Fibroblast of skin of abdomen (primary cell): Measurements from ENCODE around the gene PDCL2.
"Not testable (repeated sequence)": the region's sequence is repeated elsewhere in the genome, so short reads cannot be mapped to it uniquely, and the experiment has no call there.

Experiments used
- DNase-seq: peaks from one replicate; pipeline ENCODE4 v3.0.0-alpha.2; 2013

Gene PDCL2

DNA sequence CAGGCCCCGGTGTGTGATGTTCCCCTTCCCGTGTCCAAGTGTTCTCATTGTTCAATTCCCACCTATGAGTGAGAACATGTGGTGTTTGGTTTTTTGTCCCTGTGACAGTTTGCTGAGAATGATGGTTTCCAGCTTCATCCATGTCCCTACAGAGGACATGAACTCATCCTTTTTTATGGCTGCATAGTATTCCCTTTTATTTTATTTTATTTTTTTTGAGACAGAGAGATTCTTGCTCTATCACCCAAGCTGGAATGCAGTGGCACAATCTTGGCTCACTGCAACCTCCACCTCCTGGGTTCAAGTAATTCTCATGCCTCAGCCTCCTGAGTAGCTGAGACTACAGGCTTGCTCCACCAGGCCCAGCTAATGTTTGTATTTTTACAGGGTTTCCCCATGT, 9.3 kb downstream of the PDCL2 start:
- not testable (repeated sequence) for DNase-seq

DNA sequence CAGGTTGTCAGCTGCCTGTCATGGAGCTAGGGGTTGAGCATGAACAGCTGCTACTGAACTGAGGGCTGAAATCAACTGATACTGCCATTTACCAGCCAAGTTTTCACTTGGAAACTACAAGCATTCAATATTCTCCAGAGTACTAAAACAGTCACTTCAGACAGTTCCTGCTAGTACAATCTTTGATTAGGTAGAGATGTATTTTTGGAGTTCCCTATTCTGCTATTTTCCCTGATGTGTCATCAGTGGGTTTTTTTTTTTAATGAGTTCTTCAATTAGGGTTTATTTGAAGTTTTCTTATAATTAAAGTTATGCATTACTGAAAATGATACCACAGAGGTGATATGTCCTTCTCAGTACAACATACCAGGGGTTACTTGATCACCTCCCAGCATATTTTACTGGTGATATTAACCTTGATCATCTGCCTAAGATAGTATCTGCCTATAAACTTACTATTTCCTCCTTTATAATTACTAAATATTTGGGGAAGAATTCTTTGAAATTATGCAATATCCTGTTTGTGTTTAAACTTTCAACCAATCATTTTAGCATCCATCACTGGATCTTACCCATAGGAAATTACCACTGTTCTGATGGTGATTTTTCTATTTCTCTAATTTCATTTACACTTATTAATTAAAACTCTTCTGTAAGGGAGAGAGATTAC, 13.6 kb downstream of the PDCL2 start:
- no peak for DNase-seq

GRCh38 chr4:55575513-55575912, 16.5 kb downstream of the PDCL2 start:
- DNase-seq, result no peak

DNA sequence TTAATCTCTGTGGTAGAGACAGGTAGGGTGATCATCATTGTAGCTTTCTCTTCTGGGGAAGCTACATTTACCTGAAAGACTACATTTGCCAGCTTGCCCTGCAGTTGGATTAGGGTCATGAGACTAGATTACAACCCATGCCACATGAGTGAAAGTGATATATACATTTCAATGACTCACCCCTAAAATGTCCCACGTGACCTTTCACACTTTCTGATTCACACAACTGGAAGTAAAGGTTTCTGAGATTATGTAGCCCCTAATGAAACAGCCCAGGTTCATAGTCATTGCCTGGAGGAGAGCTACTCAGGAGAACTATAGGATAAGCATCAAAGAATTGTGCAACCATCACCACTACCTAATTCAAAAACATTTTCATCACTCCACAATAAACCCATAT, 17.8 kb downstream of the PDCL2 start:
- no peak for DNase-seq

- no peak for DNase-seq
Measured at GRCh38 chr4:55571806-55572205, 20.2 kb downstream of the PDCL2 start.

GRCh38 chr4:55568905-55569504, 23.0 kb downstream of the PDCL2 start:
- no peak for DNase-seq

DNA sequence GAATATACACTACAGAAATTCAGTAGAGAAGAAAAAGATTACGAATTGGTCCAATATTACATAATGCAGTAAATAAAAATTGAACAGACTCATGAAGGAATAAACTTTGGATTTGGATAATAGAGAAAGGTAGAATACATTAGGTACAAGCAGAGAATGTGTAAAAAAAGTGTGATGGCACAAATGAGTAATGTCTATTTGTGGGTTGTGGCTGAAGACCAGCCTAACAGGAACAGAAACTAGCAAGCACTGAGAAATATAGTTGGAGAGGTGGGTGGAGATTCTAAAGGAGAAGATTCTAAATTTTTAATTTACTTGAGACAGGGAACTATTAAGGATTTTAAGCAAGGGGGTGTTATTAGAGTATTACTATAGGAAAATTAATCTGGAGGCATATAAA, 30.2 kb downstream of the PDCL2 start:
- DNase-seq, result no peak

- DNase-seq, result no peak
Measured at GRCh38 chr4:55560096-55560495, 31.9 kb downstream of the PDCL2 start.

- peak; percentile 56 for DNase-seq
Measured at GRCh38 chr4:55554453-55555030, 37.5 kb downstream of the PDCL2 start.

- peak; percentile 36 for DNase-seq
Measured at GRCh38 chr4:55553441-55554201, 38.4 kb downstream of the PDCL2 start.

DNA sequence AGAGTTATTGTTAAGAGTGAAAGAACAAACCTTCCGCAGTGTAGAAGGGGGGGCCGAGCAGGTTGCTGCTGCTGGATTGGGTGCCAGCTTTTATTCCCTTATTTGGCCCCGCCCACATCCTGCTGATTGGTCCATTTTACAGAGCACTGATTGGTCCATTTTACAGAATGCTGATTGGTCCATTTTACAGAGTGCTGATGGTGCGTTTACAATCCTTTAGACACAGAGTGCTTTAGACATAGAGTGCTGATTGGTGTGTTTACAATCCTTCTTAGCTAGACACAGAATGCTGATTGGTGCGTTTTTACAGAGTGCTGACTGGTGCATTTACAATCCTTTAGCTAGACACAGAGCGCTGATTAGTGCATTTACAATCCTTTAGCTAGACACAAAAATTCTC, 40.1 kb downstream of the PDCL2 start:
- DNase-seq, result not testable (repeated sequence)

DNA sequence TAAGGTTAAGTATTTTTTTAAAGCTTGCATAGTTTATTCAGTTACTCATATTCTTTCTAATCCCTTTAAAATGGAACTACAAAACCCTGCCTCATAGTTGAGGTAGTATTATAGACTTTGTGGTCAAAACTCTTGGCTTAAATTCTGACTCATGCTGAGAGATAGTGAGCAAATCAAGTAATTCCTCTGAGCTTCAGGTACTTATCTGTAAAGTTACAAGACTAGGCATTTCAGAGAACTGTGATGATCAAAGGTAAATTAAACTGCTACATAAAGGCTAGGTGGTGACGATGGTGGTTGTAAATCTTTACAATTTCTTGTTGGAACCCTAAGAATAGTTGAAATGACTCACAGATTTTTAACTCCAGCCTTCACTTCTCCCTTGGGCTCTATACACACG, 42.2 kb downstream of the PDCL2 start:
- DNase-seq, result peak; percentile 88

DNA sequence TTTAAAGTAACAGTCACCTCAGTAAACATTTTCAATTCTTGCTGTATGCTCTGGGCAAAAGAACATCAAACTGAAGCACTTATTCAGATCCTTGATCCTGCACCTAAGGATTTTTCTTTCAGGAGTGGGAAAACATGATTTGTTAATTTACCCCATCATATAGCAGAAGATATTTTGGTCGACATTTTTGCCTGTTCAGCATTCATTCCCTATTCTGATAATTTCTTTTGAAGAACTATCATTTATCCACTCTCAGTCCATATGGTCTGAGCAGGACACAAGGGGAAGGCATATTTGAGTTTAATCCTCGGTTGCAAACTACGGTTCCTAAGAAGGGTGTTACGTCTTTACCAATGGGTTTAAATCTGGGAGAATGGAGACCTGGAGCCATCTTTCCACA, 44.1 kb downstream of the PDCL2 start:
- DNase-seq, result no peak

GRCh38 chr4:55547466-55547770, 44.6 kb downstream of the PDCL2 start:
- peak; percentile 57 for DNase-seq

- DNase-seq, result peak; percentile 92
Measured at GRCh38 chr4:55546756-55547465, 45.1 kb downstream of the PDCL2 start, which contains the start of gene CLOCK. Gene CLOCK (minus strand): TSS chr4:55546909. CDS start chr4:55482785, 64,124 bp downstream.

DNA sequence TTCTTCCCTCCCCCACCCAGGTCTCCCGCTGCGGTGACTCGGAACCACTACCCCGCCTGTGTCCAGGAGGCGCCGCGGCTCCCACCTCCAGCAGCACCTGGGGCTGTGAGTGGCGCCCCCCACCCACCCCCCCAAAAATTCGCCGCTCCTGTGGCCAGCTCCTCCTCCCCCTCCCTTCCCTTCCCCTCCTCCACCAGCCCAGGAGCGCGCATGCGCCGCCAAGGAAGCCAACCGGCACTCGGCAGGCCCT, 45.6 kb downstream of the PDCL2 start:
- no peak for DNase-seq

- peak; percentile 68 for DNase-seq
Measured at GRCh38 chr4:55545641-55546505, 46.2 kb downstream of the PDCL2 start.

GRCh38 chr4:55545151-55545550, 46.9 kb downstream of the PDCL2 start:
- no peak for DNase-seq

- DNase-seq, result peak; percentile 36
Measured at GRCh38 chr4:55543858-55544257, 48.2 kb downstream of the PDCL2 start.

DNA sequence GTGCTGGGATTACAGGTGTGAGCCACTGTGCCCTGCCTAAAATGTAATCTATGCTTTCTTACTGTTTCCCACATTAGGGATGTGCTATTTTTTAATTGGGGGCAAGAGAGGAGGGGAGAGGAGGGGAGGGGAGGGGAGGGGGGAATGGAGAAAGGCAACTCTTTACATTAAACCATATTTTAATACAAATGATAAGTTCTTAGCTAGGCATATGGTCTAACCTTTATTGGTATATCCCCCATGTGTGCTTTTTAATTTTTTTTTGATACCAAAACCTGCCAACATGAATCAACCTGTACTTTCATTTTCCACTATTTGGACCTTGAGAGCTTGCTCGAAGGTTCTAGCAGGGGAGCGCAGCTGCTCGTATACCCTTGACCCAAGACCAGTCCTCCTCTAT, 51.8 kb downstream of the PDCL2 start:
- DNase-seq, result no peak

- DNase-seq, result peak; percentile 32
Measured at GRCh38 chr4:55539658-55540057, 52.4 kb downstream of the PDCL2 start.

DNA sequence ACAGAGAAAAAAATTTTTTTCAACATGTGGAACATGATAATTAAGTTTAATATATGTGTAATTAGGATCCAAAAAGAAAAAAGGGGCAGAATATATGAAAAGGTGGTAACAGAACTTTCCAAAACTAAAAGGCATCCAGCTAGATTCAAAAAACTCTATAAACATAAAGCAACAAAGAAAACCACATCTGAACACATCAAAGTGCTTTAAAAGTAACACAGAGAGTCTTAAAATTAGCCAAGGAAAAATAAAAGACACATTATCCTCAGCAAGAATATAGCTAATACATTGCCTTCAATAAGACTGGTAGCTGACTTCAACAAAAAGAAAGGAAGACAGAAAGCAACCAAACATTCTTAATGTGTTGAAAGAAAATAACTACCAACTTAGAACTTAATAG, 53.5 kb downstream of the PDCL2 start:
- DNase-seq, result no peak
